OCI-LY3 (cell line): ENCODE data around the gene AMELX.
A peak's percentile ranks its signal among the peaks of the same experiment; 100 is the strongest.

ENCODE experiments used
- H2AFZ ChIP-seq: fragments of 200-600, 300-600 bp; shearing (Covaris generic); 2 replicates; pipeline ENCODE4 v1.6.0; 2014; ENCODE audit warnings: antibody characterized with exemption, low read depth, low read length
- H3K27ac ChIP-seq: fragments of 200-600, 300-600 bp; sonication (generic); 2 replicates; pipeline ENCODE4 v1.5.1; 2014; ENCODE audit warnings: mild to moderate bottlenecking, low read length, moderate library complexity, mixed read lengths
- H3K27me3 ChIP-seq: fragments of 200-600, 300-600 bp; sonication (generic); 2 replicates; pipeline ENCODE4 v1.6.1; 2014; ENCODE audit warnings: low read depth, low read length, mixed read lengths
- H3K36me3 ChIP-seq: fragments of 200-600, 300-600 bp; sonication (generic); replicated peaks from 2 replicates; pipeline ENCODE3; 2014; ENCODE audit warnings: low read depth, low read length, mixed read lengths
- H3K4me1 ChIP-seq: fragments of 300-600, 200-600 bp; sonication (generic); 2 replicates; pipeline ENCODE4 v1.6.1; 2014; ENCODE audit warnings: low read length, mixed read lengths
- H3K4me2 ChIP-seq: fragments of 200-600, 300-600 bp; sonication (generic); 2 replicates; pipeline ENCODE4 v1.6.1; 2014; ENCODE audit warnings: low read length, mixed read lengths
- H3K4me3 ChIP-seq: fragments of 300-600, 200-600 bp; sonication (generic); 2 replicates; pipeline ENCODE4 v1.5.1; 2014; ENCODE audit warnings: antibody characterized with exemption, mild to moderate bottlenecking, low read length, moderate library complexity
- H3K79me2 ChIP-seq: fragments of 300-600, 200-600 bp; shearing (Covaris generic); 2 replicates; pipeline ENCODE4 v1.6.1; 2014; ENCODE audit warnings: mild to moderate bottlenecking, low read length, mixed read lengths
- H3K9ac ChIP-seq: fragments of 300-600, 200-600 bp; shearing (Covaris generic); 2 replicates; pipeline ENCODE4 v1.6.0; 2014; ENCODE audit warnings: mild to moderate bottlenecking, low read length, moderate library complexity
- H3K9me3 ChIP-seq: fragments of 200-600, 300-600 bp; shearing (Covaris generic); 2 replicates; pipeline ENCODE4 v1.6.1; 2014; ENCODE audit warnings: low read length, mixed read lengths; ENCODE audit not compliant: insufficient read depth
- H4K20me1 ChIP-seq: fragments of 200-600, 300-600 bp; sonication (generic); 2 replicates; pipeline ENCODE4 v1.6.1; 2016; ENCODE audit warnings: low read length, mixed read lengths; ENCODE audit not compliant: insufficient read depth
- EZH2phosphoT487 ChIP-seq: fragments of 200-600 bp; shearing (Covaris generic); IDR thresholded peaks from 2 replicates; pipeline ENCODE4 v1.6.1; 2018; ENCODE audit warnings: antibody characterized with exemption, mixed run types, low read depth
- TF ChIP-seq, protein P1 (sequence below): fragments of 200-600, 300-600 bp; sonication (generic); IDR thresholded peaks from 2 replicates; pipeline ENCODE4 v1.5.1; 2014; ENCODE audit warnings: antibody characterized with exemption, low read length, low read depth

Gene AMELX

DNA sequence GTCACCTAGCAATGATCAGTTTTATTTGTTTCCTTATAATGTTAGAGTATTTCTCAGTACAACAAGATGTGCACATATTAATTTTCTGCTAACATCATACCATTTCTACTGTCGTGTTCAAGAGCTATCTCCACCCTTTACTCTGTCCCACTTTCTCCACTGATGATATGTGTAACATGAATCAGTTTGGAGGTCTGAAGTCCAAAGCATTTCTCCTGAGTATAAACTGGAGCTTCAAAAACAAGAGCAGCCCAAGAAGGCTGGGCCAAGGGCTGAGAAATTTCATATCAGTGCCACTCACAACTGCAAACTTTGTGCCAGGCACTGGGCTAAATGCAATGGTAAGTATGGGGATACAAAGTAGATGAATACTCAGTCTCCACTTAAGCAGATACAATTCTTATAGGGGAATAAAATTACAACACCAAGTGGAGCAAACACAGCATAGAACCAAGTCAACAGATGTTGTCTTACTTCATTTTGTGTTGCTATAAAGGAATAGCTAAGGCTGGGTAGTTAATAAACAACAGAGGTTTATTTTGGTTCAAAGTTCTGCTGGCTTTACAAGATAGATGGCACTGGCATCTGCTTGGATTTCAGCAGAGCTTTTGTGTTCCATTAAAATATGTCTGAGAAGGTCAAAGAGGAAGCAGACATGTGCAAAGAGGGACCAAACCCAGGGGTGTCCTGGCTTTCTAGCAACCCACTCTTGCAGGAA lies 44.2 kb downstream of the AMELX start:
- H4K20me1 ChIP-seq = no peaks in the 10 kb centered on the region
- H3K27me3 ChIP-seq = no peaks in the 10 kb centered on the region
- H3K9me3 ChIP-seq = no peaks in the 10 kb centered on the region
- H3K79me2 ChIP-seq = no peaks in the 10 kb centered on the region
- H3K9ac ChIP-seq = no peak overlapping the region
- TF ChIP-seq, protein P1, sequence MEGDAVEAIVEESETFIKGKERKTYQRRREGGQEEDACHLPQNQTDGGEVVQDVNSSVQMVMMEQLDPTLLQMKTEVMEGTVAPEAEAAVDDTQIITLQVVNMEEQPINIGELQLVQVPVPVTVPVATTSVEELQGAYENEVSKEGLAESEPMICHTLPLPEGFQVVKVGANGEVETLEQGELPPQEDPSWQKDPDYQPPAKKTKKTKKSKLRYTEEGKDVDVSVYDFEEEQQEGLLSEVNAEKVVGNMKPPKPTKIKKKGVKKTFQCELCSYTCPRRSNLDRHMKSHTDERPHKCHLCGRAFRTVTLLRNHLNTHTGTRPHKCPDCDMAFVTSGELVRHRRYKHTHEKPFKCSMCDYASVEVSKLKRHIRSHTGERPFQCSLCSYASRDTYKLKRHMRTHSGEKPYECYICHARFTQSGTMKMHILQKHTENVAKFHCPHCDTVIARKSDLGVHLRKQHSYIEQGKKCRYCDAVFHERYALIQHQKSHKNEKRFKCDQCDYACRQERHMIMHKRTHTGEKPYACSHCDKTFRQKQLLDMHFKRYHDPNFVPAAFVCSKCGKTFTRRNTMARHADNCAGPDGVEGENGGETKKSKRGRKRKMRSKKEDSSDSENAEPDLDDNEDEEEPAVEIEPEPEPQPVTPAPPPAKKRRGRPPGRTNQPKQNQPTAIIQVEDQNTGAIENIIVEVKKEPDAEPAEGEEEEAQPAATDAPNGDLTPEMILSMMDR = no peak
- no peak for TF ChIP-seq EZH2phosphoT487
- no peak overlapping the region for H3K27ac ChIP-seq
- no peak overlapping the region for H3K4me2 ChIP-seq
- no peak overlapping the region for H3K4me3 ChIP-seq
- H2AFZ ChIP-seq = no peak overlapping the region
- H3K36me3 ChIP-seq = no peaks in the 10 kb centered on the region
- peaks cover 7% of the 10 kb centered on the region for H3K4me1 ChIP-seq

DNA sequence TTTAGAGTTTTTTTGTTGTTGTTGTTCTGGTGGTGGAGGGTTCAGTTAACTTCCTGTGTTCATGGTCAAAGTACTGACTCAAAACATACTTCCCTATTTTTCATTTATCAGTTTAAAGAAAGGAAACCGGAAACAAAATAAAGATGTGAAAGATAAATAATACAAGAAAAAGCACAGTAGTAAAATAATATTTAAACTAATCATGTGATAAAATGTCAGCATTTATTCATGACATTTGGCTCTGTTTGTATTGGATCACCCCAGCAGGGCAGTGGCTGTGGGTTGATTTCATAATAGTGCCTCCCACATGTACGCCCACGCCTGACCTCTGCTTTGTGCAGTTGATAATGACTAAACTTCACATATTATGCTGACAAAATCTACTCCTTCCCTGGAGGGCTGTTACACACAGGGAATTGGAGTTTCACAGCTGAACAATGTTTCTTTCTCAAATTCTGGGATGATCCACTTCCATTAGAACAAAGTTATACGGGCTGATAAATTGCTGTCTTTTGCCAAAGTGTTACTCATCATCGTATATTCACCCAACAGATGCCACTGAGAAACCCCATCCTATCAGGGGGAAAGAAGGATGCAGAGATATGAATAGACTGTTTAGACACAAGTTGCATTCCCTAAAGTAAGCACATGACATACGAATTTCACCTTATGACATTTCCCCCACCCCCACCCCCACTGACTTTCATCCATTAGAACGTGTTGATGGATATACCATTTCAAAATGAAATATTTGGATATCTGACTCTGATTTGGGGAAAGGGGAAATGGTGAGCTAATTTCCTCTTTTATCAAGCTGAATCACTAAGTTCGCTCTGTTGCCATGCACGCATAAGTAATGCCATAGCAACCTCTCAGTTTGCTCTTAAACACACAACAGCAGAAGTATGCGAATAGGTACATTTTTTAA lies 48.3 kb downstream of the AMELX start:
- Histone ChIP-seq H2AFZ (no peak overlapping the region), H3K9ac (no peak overlapping the region), H3K79me2 (no peaks in the 10 kb centered on the region), H3K4me3 (no peak overlapping the region), H3K9me3 (no peaks in the 10 kb centered on the region), H4K20me1 (no peaks in the 10 kb centered on the region), H3K27ac (no peak overlapping the region), H3K4me1 (peaks cover 7% of the 10 kb centered on the region), H3K27me3 (no peaks in the 10 kb centered on the region), H3K36me3 (no peaks in the 10 kb centered on the region), H3K4me2 (peak overlapping the region; percentile 7; the same call in 1 of the 2 replicates)
- TF ChIP-seq, protein P1 = no peak
- no peak for TF ChIP-seq EZH2phosphoT487

DNA sequence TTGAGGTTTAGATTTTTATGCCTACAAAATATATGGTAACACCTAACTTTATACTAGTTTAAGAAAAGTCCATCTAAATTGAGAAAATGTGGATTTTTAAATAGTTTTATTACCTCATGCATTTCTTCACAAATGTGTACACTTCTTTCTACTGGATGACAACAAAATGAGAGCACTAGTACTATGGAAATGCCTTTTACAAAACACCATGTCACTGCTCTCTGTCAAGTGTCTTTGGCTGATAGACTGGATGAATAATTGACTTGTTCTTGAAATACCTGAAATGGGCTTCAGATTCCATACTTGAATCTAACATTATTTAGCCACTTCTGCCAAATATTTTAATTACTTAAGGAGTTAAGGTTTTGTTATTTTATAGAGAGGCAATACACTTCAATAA lies 49.5 kb downstream of the AMELX start:
- Histone ChIP-seq H3K79me2 (no peaks in the 10 kb centered on the region), H4K20me1 (no peaks in the 10 kb centered on the region), H2AFZ (no peak overlapping the region), H3K36me3 (no peaks in the 10 kb centered on the region), H3K9me3 (no peaks in the 10 kb centered on the region), H3K4me2 (no peak overlapping the region), H3K27ac (no peak overlapping the region), H3K9ac (no peak overlapping the region), H3K27me3 (no peaks in the 10 kb centered on the region), H3K4me1 (peaks cover 7% of the 10 kb centered on the region), H3K4me3 (no peak overlapping the region)
- TF ChIP-seq, protein P1 = no peak
- TF ChIP-seq EZH2phosphoT487 = no peak

DNA sequence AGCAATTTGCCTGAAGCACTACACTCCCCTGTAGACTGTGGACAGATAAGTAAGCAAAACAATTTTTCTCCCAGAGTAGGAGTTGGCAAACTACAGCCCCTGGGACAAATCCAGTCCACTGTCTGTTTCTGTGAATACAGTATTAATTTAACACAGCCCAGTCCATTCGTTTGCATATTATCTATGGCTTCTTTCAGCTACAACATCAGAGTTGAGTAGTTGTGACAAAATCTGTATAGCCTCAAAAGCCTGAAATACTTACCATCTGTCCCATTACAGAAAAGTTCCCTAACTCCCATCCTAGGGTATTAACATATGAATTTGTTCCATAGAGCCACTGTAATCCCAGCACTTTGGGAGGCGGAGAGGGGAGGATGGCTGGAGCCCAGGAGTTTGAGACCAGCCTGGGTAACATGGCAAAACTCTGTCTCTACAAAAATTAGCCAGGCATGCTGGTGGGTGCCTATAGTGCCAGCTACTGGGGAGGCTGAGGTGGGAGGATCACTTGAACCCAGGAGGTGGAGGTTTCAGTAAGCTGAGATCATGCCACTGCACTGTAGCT lies 53.0 kb downstream of the AMELX start:
- no peak overlapping the region for H2AFZ ChIP-seq
- no peaks in the 10 kb centered on the region for H4K20me1 ChIP-seq
- no peaks in the 10 kb centered on the region for H3K9me3 ChIP-seq
- H3K27ac ChIP-seq = no peak overlapping the region
- H3K79me2 ChIP-seq = no peaks in the 10 kb centered on the region
- no peaks in the 10 kb centered on the region for H3K36me3 ChIP-seq
- H3K9ac ChIP-seq = no peak overlapping the region
- TF ChIP-seq, protein P1 = no peak
- TF ChIP-seq EZH2phosphoT487 = no peak
- no peaks in the 10 kb centered on the region for H3K27me3 ChIP-seq
- H3K4me3 ChIP-seq = no peak overlapping the region
- H3K4me2 ChIP-seq = no peak overlapping the region
- H3K4me1 ChIP-seq = peaks cover 6% of the 10 kb centered on the region
